ENCODE measurements around the gene NOXO1.
A peak's percentile ranks its signal among the peaks of the same experiment; 100 is the strongest.

Gene NOXO1

DNA sequence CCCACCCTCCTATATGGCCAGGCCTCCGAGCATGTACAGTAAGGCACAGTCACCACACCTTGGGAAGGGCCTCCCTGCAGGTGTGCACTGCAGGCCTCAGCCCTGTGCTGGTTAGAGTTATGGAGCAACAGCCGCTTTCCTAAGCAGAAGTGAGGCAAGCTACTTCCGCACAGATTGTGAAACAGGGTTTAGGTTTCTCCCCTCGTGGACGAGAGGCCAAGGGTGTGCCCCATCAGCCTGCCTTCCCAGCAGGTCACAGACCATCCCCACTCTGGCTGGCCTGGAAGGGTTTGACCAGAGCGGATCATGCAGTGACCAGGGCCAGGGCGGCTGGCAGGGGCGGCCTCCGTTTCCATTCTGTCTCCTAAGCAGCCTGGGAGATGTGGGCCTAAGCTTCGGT, 43.0 kb downstream of the NOXO1 start:
- DNase-seq: peak; percentile 74

GRCh38 chr16:1936945-1937479, 44.3 kb downstream of the NOXO1 start:
- no peak for DNase-seq

- no peak for DNase-seq
Measured at GRCh38 chr16:1933097-1933661, 48.1 kb downstream of the NOXO1 start.

GRCh38 chr16:1932050-1933028, 48.9 kb downstream of the NOXO1 start:
- DNase-seq: no peak

GRCh38 chr16:1930338-1930720, 50.9 kb downstream of the NOXO1 start:
- no peak for DNase-seq

GRCh38 chr16:1929578-1930337, 51.5 kb downstream of the NOXO1 start:
- peak; percentile 79 for DNase-seq

GRCh38 chr16:1929105-1929504, 52.2 kb downstream of the NOXO1 start:
- no peak for DNase-seq
